MG63 (cell line): ENCODE results near the gene ZBTB9. TPM values are rescaled to one million over a fixed set of nuclear protein-coding genes. Genes with fewer than 3 reads are reported as not detected.

ENCODE experiments used
- DNase-seq: peaks from one replicate; pipeline ENCODE4 v3.0.0-alpha.2; 2020
- H3K27me3 ChIP-seq: fragments of 250-450 bp; sonication (Bioruptor Pico); 2 replicates; pipeline ENCODE4 v1.5.1; 2020; ENCODE audit warnings: mild to moderate bottlenecking, moderate library complexity
- H3K36me3 ChIP-seq: fragments of 250-450 bp; sonication (Bioruptor Pico); 2 replicates; pipeline ENCODE4 v1.5.1; 2020; ENCODE audit warnings: mild to moderate bottlenecking, moderate library complexity
- H3K4me3 ChIP-seq: fragments of 250-450 bp; sonication (Bioruptor Pico); 2 replicates; pipeline ENCODE4 v1.5.1; 2020; ENCODE audit warnings: mild to moderate bottlenecking, moderate library complexity
- H3K9me3 ChIP-seq: fragments of 250-450 bp; sonication (Bioruptor Pico); 2 replicates; pipeline ENCODE4 v1.5.1; 2020; ENCODE audit warnings: mild to moderate bottlenecking, moderate library complexity
- total RNA-seq: library from RNA; depleted of rRNA; stranded (reverse); fragments of >200 nt; shearing (Covaris generic); gene quantifications from 2 replicates; pipeline ENCODE4 v1.2.3, GENCODE V29; 2014; ENCODE audit warnings: low replicate concordance

The ZBTB9 gene
- total RNA-seq, 1 experiment from 2014 or later = 6.9 TPM

GRCh38 chr6:33428966-33429749 is 25.2 kb upstream of the ZBTB9 start:
- no peak overlapping the region for H3K4me3 ChIP-seq
- DNase-seq = no peak
- no peaks in the 10 kb centered on the region for H3K27me3 ChIP-seq
- H3K9me3 ChIP-seq = no peaks in the 10 kb centered on the region
- no peaks in the 10 kb centered on the region for H3K36me3 ChIP-seq

- Histone ChIP-seq H3K36me3 (no peaks in the 10 kb centered on the region), H3K9me3 (no peaks in the 10 kb centered on the region), H3K4me3 (no peak overlapping the region), H3K27me3 (no peaks in the 10 kb centered on the region)
- DNase-seq = no peak
These were observed 24.7 kb upstream of the ZBTB9 start for GRCh38 chr6:33429750-33430052.

GRCh38 chr6:33430334-33430733 is 24.0 kb upstream of the ZBTB9 start:
- no peak for DNase-seq

GRCh38 chr6:33430991-33431879 is 23.1 kb upstream of the ZBTB9 start:
- no peak for DNase-seq

More at GRCh38 chr6:33430334-33430733, 24.0 kb upstream of the ZBTB9 start:
- Histone ChIP-seq H3K27me3 (no peaks in the 10 kb centered on the region), H3K36me3 (no peaks in the 10 kb centered on the region), H3K4me3 (no peak overlapping the region), H3K9me3 (no peaks in the 10 kb centered on the region)

GRCh38 chr6:33431880-33432541 is 22.4 kb upstream of the ZBTB9 start:
- H3K36me3 ChIP-seq = no peaks in the 10 kb centered on the region
- no peak overlapping the region for H3K4me3 ChIP-seq
- no peaks in the 10 kb centered on the region for H3K9me3 ChIP-seq
- no peak for DNase-seq
- H3K27me3 ChIP-seq = no peaks in the 10 kb centered on the region

More at GRCh38 chr6:33430991-33431879, 23.1 kb upstream of the ZBTB9 start:
- H3K9me3 ChIP-seq = no peaks in the 10 kb centered on the region
- H3K4me3 ChIP-seq = no peak overlapping the region
- H3K36me3 ChIP-seq = no peaks in the 10 kb centered on the region
- H3K27me3 ChIP-seq = no peaks in the 10 kb centered on the region

- no peaks in the 10 kb centered on the region for H3K36me3 ChIP-seq
- H3K27me3 ChIP-seq = no peaks in the 10 kb centered on the region
- H3K4me3 ChIP-seq = no peak overlapping the region
- no peak for DNase-seq
- H3K9me3 ChIP-seq = no peaks in the 10 kb centered on the region
These were observed 21.8 kb upstream of the ZBTB9 start for GRCh38 chr6:33432546-33432945.

GRCh38 chr6:33433001-33433543 is 21.3 kb upstream of the ZBTB9 start:
- Histone ChIP-seq H3K36me3 (no peaks in the 10 kb centered on the region), H3K9me3 (no peaks in the 10 kb centered on the region), H3K27me3 (no peaks in the 10 kb centered on the region), H3K4me3 (no peak overlapping the region)
- DNase-seq = no peak

- H3K4me3 ChIP-seq = no peak overlapping the region
- H3K9me3 ChIP-seq = no peaks in the 10 kb centered on the region
- DNase-seq = no peak
- no peaks in the 10 kb centered on the region for H3K36me3 ChIP-seq
- no peaks in the 10 kb centered on the region for H3K27me3 ChIP-seq
These were observed 20.7 kb upstream of the ZBTB9 start for GRCh38 chr6:33433544-33434191.

GRCh38 chr6:33434961-33435360 is 19.4 kb upstream of the ZBTB9 start:
- H3K9me3 ChIP-seq = no peaks in the 10 kb centered on the region
- H3K27me3 ChIP-seq = no peaks in the 10 kb centered on the region
- H3K4me3 ChIP-seq = no peak overlapping the region
- no peaks in the 10 kb centered on the region for H3K36me3 ChIP-seq
- no peak for DNase-seq

- Histone ChIP-seq H3K27me3 (no peaks in the 10 kb centered on the region), H3K36me3 (no peaks in the 10 kb centered on the region)
- DNase-seq = no peak
These were observed 16.7 kb upstream of the ZBTB9 start for GRCh38 chr6:33437666-33438065.

GRCh38 chr6:33438978-33439594 is 15.3 kb upstream of the ZBTB9 start:
- DNase-seq = no peak
- H3K36me3 ChIP-seq = no peaks in the 10 kb centered on the region
- no peak overlapping the region for H3K4me3 ChIP-seq
- H3K9me3 ChIP-seq = no peaks in the 10 kb centered on the region
- H3K27me3 ChIP-seq = no peaks in the 10 kb centered on the region

More at GRCh38 chr6:33437666-33438065, 16.7 kb upstream of the ZBTB9 start:
- Histone ChIP-seq H3K4me3 (no peak overlapping the region), H3K9me3 (no peaks in the 10 kb centered on the region)

GRCh38 chr6:33439956-33440648 is 14.3 kb upstream of the ZBTB9 start:
- no peak for DNase-seq
- Histone ChIP-seq H3K36me3 (no peaks in the 10 kb centered on the region), H3K4me3 (no peak overlapping the region), H3K27me3 (no peaks in the 10 kb centered on the region), H3K9me3 (no peaks in the 10 kb centered on the region)

GRCh38 chr6:33440649-33441309 is 13.6 kb upstream of the ZBTB9 start:
- Histone ChIP-seq H3K27me3 (no peaks in the 10 kb centered on the region), H3K4me3 (no peak overlapping the region), H3K36me3 (no peaks in the 10 kb centered on the region), H3K9me3 (no peaks in the 10 kb centered on the region)
- no peak for DNase-seq

GRCh38 chr6:33441457-33441856 is 12.9 kb upstream of the ZBTB9 start:
- Histone ChIP-seq H3K9me3 (no peaks in the 10 kb centered on the region), H3K36me3 (no peaks in the 10 kb centered on the region), H3K4me3 (no peak overlapping the region), H3K27me3 (no peaks in the 10 kb centered on the region)
- no peak for DNase-seq

GRCh38 chr6:33442283-33442682 is 12.1 kb upstream of the ZBTB9 start:
- Histone ChIP-seq H3K4me3 (no peak overlapping the region), H3K27me3 (no peaks in the 10 kb centered on the region), H3K36me3 (no peaks in the 10 kb centered on the region), H3K9me3 (no peaks in the 10 kb centered on the region)
- no peak for DNase-seq
